Pancreas (tissue), 10 donors: Measurements from ENCODE around the gene DNAJB5. TPM values are rescaled to one million over a fixed set of nuclear protein-coding genes. Genes with fewer than 3 reads are reported as not detected.

Experiments used
- ATAC-seq, 4 donors: fragments of 200-7000 bp; cut with Tn5 transposase; one replicate each; pipeline versions ENCODE4 v1.8.0 to v1.9.1; 2020; ENCODE audit warnings: mild to moderate bottlenecking in 4 of 4, moderate library complexity in 4 of 4
- DNase-seq, 6 donors: peaks; one replicate each; pipeline ENCODE4 v3.0.0-alpha.2; 2020
- FAIRE-seq: peaks from 2 replicates; lab custom pipeline; 2012; peaks lifted over from hg19 to GRCh38; lab: Jason Lieb, UNC
- H3K27ac ChIP-seq, 4 donors: fragments of 200-600 bp; sonication (generic); 1 replicate in 3 of 4; 2 replicates in 1 of 4; pipeline versions ENCODE4 v1.5.0 to v1.8.0; 2020
- H3K27me3 ChIP-seq, 4 donors: fragments of 200-600 bp; one replicate each; pipeline ENCODE4 v1.8.0; 2021
- H3K36me3 ChIP-seq, 3 donors: fragments of 200-600 bp; sonication (generic) in 1 of 3; one replicate each; pipeline versions ENCODE4 v1.5.0 to v1.8.0; 2020 to 2021
- H3K4me1 ChIP-seq, 3 donors: fragments of 200-600 bp; one replicate each; pipeline ENCODE4 v1.8.0; 2021
- H3K4me3 ChIP-seq, 4 donors: fragments of 200-600 bp; sonication (generic) in 2 of 4; one replicate each; pipeline versions ENCODE4 v1.5.0 to v1.8.0; 2020 to 2021
- H3K9me3 ChIP-seq, 4 donors: fragments of 200-600 bp; one replicate each; pipeline ENCODE4 v1.8.0; 2021
- CTCF ChIP-seq, 4 donors: fragments of 200-600 bp; sonication (generic) in 3 of 4; IDR thresholded peaks; one replicate each; pipeline versions ENCODE4 v1.5.0 to v1.8.0; 2021; ENCODE audit warnings: antibody characterized with exemption in 4 of 4
- WGBS, 2 donors: extraction: QIAGEN DNeasy Blood & Tissue Kit; methylation state at CpG; one replicate each; pipeline ENCODE4 v1.1.7; 2013; 5-methylcytosine and 5-hydroxymethylcytosine counted together
- intact Hi-C, 3 donors: fragments of 100-400 bp; cut with DNase I; formaldehyde crosslinking; loops; one replicate each; pipeline versions ENCODE4 v1.11.1 to v1.14.2; 2022
- polyA plus RNA-seq, 2 donors: library from polyadenylated mRNA; stranded (reverse); fragments of 200-250 nt; gene quantifications; one replicate each; pipeline ENCODE4 v1.2.3, GENCODE V29; 2013
- total RNA-seq, 6 donors: library from RNA; stranded (reverse); fragmentation: NEBNext Ultra II Directional in 4 of 6; extraction: Animal tissue kit (Norgen Biotek cat#: 25700) in 4 of 6; gene quantifications; one replicate each; pipeline versions ENCODE4 v1.2.1 to v1.2.4, GENCODE V29; 2021 to 2023
- donor health status: healthy with polysubstance abuse.
- donor health status: DM: no; HTN: no; CAD: no; lungs with moderate emphysema.
- donor health status: DM: no; HTN: no; CAD: no.
- donor health status: control.
- donor health status: control.
- donor health status: Bipolar disorder and iron deficiency.
- donor health status: DM: yes; HTN: yes; CAD: no.
- donor health status: DM: no; HTN: no; CAD: no.
- donor health status: DM: no; HTN: no; CAD: no.
- donor health status: DM: yes; HTN: yes; CAD: no.

Gene DNAJB5
- total and polyA plus RNA-seq, 8 donors = 0.97 to 4.7 (median 2.4) TPM

GRCh38 chr9:34962546-34962945 is 27.0 kb upstream of the DNAJB5 start:
- no peak for ATAC-seq
- H3K4me1 ChIP-seq = no peaks in the 10 kb centered on the region
- intact Hi-C loops = no loop called here
- H3K27me3 ChIP-seq = peaks cover 0 to 7% (median 0%) of the 10 kb centered on the region in 4 donors
- no peak overlapping the region for H3K27ac ChIP-seq
- WGBS, 2 donors = 61 to 65% methylated on average over 3 of the region's 3 CpGs
- no peak for FAIRE-seq
- no peak overlapping the region for H3K4me3 ChIP-seq
- no peak for TF ChIP-seq CTCF (IDR thresholded peaks at IDR 0.05)
- H3K9me3 ChIP-seq = no peaks in the 10 kb centered on the region
- DNase-seq = no peak
- H3K36me3 ChIP-seq = no peaks in the 10 kb centered on the region

GRCh38 chr9:34963552-34963951 is 26.0 kb upstream of the DNAJB5 start:
- Histone ChIP-seq H3K4me1 (no peaks in the 10 kb centered on the region), H3K4me3 (no peak overlapping the region), H3K36me3 (no peaks in the 10 kb centered on the region), H3K27me3 (peaks cover 0 to 6% (median 0%) of the 10 kb centered on the region in 4 donors), H3K9me3 (no peaks in the 10 kb centered on the region), H3K27ac (no peak overlapping the region)
- intact Hi-C loops = no loop called here
- 60% methylated on average over 2 of the region's 2 CpGs for WGBS, 2 donors
- DNase-seq (no peak), ATAC-seq (no peak), FAIRE-seq (no peak)
- TF ChIP-seq CTCF (IDR thresholded peaks at IDR 0.05) = no peak

DNA sequence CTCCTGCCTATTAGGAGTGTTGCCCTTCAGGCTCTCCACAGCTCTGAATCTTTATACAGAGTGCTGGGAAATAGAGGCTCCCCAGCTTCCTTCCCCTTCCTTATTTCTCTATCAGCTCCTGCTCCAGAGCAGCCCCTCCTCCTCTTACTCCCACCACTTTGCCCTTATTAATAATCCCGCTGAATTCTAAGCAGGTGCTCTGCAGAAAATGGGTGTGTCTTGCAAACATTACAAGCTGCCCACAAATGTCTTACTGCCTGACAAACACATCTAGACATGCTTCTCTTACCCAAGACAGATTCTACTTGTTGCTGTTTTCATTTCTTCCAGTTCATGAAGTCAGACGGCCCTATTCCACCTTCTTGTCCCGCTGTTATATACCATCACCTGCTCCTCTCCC is 25.1 kb upstream of the DNAJB5 start:
- Histone ChIP-seq H3K4me1 (no peaks in the 10 kb centered on the region), H3K9me3 (no peaks in the 10 kb centered on the region), H3K4me3 (no peak overlapping the region), H3K27ac (no peak overlapping the region), H3K36me3 (no peaks in the 10 kb centered on the region), H3K27me3 (peaks cover 0 to 6% (median 0%) of the 10 kb centered on the region in 4 donors)
- TF ChIP-seq CTCF (IDR thresholded peaks at IDR 0.05) = no peak
- ATAC-seq (no peak), FAIRE-seq (no peak), DNase-seq (no peak)
- intact Hi-C loops = no loop called here
- 60% methylated on average over 3 of the region's 3 CpGs for WGBS, 2 donors

GRCh38 chr9:34971146-34971811 is 18.3 kb upstream of the DNAJB5 start:
- peaks cover 0 to 6% (median 0%) of the 10 kb centered on the region in 4 donors for H3K27me3 ChIP-seq
- no peak overlapping the region for H3K27ac ChIP-seq
- FAIRE-seq (no peak), ATAC-seq (no peak), DNase-seq (no peak)
- TF ChIP-seq CTCF (IDR thresholded peaks at IDR 0.05) = no peak
- intact Hi-C loops = no loop called here
- H3K4me3 ChIP-seq = no peak overlapping the region
- H3K4me1 ChIP-seq = no peaks in the 10 kb centered on the region
- no peaks in the 10 kb centered on the region for H3K9me3 ChIP-seq
- WGBS, 2 donors = 87 to 93% methylated on average over 21 of the region's 21 CpGs
- no peaks in the 10 kb centered on the region for H3K36me3 ChIP-seq

GRCh38 chr9:34974664-34975063 is 14.9 kb upstream of the DNAJB5 start:
- no peaks in the 10 kb centered on the region for H3K4me1 ChIP-seq
- DNase-seq = no peak
- H3K4me3 ChIP-seq = no peak overlapping the region
- H3K27me3 ChIP-seq = no peaks in the 10 kb centered on the region
- no peak for ATAC-seq
- no peak for FAIRE-seq
- no peak overlapping the region for H3K27ac ChIP-seq
- TF ChIP-seq CTCF (IDR thresholded peaks at IDR 0.05) = no peak
- WGBS, 2 donors = 94 to 98% methylated on average over 2 of the region's 2 CpGs
- intact Hi-C loops = no loop called here
- no peaks in the 10 kb centered on the region for H3K9me3 ChIP-seq
- H3K36me3 ChIP-seq = no peaks in the 10 kb centered on the region
